LNCaP clone FGC (cell line): ENCODE results near the gene SLC43A3.

ENCODE experiments used
- DNase-seq: peaks from one replicate; pipeline ENCODE4 v3.0.0-alpha.2; 2011; ENCODE audit warnings: low read depth
- H3K4me3 ChIP-seq: 2 replicates; pipeline ENCODE4 v1.5.1; 2011; ENCODE audit warnings: mild to moderate bottlenecking, low read depth, low read length, control low read depth
- TF ChIP-seq, protein P1 (sequence below): IDR thresholded peaks from 2 replicates; pipeline ENCODE4 v1.5.1; 2012; ENCODE audit warnings: mild to moderate bottlenecking; ENCODE audit not compliant: control insufficient read depth, insufficient read depth; ENCODE audit errors: extremely low read depth

SLC43A3 gene

DNA sequence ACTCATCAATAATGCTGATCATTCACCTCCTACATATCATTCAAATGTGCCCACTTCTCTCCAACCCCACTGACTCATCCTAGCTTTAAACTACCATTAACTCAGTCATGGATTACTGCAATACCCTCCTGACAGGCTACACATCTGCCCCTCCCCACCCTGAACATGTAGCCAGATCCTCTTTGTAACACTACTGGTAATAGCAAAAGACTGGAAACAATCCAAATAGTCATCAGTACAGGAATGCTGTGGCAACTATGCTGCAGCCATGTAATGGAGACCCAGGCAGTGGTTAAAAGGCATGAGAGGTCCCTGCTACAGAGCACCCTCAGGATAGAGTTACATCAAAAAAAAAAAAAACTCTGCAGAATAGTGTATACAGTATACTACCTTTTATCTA is 16.6 kb downstream of the SLC43A3 start:
- TF ChIP-seq, protein P1, sequence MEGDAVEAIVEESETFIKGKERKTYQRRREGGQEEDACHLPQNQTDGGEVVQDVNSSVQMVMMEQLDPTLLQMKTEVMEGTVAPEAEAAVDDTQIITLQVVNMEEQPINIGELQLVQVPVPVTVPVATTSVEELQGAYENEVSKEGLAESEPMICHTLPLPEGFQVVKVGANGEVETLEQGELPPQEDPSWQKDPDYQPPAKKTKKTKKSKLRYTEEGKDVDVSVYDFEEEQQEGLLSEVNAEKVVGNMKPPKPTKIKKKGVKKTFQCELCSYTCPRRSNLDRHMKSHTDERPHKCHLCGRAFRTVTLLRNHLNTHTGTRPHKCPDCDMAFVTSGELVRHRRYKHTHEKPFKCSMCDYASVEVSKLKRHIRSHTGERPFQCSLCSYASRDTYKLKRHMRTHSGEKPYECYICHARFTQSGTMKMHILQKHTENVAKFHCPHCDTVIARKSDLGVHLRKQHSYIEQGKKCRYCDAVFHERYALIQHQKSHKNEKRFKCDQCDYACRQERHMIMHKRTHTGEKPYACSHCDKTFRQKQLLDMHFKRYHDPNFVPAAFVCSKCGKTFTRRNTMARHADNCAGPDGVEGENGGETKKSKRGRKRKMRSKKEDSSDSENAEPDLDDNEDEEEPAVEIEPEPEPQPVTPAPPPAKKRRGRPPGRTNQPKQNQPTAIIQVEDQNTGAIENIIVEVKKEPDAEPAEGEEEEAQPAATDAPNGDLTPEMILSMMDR, result no peak
- no peak for DNase-seq
- H3K4me3 ChIP-seq, result no peak overlapping the region

DNA sequence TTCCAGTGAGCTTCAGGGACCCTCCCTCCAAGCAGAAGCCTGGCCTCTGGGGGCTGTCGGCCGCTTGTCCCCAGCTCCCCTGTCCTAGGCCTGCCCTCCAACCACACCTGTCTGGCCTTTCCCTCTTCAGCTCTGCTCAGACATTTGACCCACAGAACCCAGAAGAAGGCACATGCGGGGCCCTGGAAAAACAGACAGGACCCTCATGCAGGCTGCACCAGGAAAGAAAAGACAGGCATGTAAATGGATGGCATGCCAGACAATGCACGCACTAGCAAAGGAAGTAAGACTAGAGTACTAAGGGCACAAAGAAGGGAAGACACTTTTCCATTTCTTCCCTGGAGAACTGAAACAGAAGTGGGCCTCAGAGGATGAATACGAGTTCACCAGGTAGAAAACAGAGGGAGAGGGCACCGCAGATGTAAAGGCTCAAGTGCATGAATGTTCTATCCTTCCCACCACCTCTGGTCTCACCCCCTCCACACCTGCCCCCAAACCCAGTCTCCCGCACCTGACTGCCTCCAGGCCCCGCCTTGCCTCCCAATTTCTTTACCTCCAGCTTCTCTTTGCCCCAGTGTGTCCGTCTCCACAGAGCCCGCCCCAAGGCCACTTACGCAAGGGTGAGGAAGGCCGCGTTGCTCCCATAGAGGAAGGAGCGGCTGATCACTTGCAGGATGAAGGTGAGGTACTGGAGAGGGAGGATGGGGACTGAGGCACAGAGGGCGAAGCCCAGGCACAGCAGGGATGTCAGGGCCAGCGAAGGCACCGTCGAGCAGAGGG is 17.4 kb downstream of the SLC43A3 start:
- H3K4me3 ChIP-seq, result no peak overlapping the region
- no peak for DNase-seq
- TF ChIP-seq, protein P1, result no peak

DNA sequence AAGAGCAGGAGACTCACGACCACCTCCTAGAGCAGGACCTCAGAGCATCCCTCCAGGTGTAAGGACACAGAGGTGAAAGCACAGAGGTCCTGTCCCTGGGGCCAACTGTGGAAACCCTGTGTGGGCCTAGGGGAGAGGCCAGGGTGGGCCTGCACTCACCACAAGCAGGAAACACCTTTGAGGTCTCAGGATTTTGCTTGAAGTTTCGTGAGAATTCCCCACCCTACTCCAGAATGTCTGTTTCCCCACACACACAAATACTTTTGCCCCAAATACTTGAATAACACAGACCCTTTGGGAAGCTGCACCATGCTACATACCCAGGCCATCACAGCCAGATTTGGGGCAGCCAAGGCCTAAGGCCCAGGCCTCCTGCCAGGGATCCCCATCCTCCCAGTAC is 18.1 kb downstream of the SLC43A3 start:
- no peak for DNase-seq
- TF ChIP-seq, protein P1, result no peak
- H3K4me3 ChIP-seq, result no peak overlapping the region

DNA sequence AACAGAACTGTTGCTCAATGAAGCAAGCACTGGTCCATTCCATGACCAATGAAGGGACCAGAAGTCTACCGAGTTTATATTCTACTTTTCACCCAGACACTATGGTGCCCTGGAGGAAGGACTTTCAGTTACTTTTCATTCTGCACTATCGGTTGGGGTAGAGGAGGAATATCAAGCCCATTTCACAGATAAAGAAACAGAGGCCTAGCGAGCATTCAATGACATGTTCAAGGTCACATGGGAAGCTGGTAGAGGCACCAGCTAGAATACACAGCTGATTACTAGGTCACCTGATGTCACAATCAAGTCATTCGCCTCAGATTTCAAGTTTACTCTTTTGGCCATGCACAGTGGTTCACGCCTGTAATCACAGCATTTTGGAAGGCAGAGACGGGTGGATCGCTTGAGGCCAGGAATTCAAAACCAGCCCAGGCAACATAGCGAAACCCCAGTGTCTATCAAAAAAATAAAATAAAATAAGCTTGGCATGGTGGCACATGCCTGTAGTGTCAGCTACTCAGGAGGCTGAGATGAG is 18.9 kb downstream of the SLC43A3 start:
- no peak overlapping the region for H3K4me3 ChIP-seq
- TF ChIP-seq, protein P1, result no peak
- DNase-seq, result no peak

DNA sequence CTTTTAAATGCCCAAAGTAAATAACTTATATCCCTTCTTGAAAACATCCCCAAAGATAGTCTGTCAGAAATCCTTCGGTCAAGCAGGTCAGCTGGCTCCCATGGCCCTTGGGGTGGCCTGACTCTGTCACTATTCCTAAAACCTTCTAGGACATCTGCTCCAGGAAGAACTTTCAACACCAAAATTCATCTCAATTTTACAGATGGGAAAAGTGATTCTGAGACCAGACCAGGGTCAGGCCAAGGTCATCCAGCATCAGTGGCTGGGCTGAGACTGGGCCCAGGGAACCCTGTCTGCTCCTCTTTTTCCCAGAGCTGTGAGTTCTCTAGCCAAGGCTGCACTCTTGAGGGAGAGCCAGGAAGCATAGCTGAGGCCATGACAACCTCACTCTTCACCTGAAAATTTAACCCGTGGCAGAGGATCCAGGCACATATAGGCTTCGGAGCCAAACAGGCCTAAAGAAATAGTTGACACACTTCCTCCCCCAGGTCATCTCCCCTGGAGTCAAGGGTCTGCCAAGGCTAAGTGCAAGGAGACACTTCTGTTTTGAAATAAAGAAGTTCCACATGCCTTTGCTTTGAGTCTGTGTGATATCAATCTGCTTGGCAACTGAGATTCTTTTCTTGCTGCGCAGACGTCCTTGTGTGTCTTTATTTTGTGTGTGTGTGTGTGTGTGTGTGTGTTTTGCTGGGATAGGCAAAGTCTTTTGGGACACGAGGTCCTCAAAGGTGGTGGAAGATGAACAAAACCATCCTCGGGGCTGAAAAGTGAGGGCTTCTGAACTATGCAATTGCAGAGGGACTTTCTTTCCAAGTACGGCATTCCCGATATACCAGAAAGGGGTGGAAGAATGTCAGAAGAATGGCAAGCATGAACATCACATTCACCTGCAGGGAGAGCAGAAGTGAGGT is 19.7 kb downstream of the SLC43A3 start:
- no peak for DNase-seq
- no peak overlapping the region for H3K4me3 ChIP-seq
- TF ChIP-seq, protein P1, result no peak

DNA sequence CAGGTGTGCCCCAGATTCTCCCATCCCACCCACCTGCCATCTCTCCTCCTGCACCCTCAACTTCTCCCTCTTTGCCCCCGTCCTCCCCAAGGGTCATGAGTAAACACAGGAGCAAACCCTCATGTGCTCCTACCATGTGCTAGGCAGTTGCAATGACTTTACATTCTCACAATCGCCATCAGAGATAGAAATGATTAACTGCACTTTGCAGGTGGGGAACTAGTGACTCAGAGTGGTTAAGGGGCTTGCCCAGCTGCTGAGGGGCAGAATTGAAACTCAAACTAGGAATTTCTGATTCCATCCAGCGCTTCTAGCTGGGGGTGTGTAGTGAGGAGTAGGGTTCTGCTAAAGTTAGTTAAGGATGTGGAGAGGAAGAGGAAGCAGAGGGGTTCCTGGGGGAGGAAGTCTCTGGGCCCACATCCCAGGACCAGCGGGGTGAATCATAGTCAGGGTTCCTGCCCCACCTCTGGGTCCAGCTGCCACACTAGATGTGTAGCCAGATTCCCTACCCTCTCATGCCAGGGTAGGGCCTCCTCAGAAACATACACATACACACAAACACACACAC is 20.5 kb downstream of the SLC43A3 start:
- no peak for DNase-seq
- TF ChIP-seq, protein P1, result no peak
- H3K4me3 ChIP-seq, result no peak overlapping the region
